GM10266 (cell line): ENCODE measurements around the gene PPP6R3.

Experiments used
- DNase-seq: peaks from one replicate; pipeline ENCODE4 v3.0.0; 2012; ENCODE audit errors: extremely low spot score
- TF ChIP-seq, protein P1 (sequence below): IDR thresholded peaks from 2 replicates; pipeline ENCODE4 v1.5.1; 2012; ENCODE audit warnings: mild to moderate bottlenecking, low read depth; ENCODE audit not compliant: control insufficient read depth, insufficient read depth; ENCODE audit errors: missing control alignments

Gene PPP6R3

DNA sequence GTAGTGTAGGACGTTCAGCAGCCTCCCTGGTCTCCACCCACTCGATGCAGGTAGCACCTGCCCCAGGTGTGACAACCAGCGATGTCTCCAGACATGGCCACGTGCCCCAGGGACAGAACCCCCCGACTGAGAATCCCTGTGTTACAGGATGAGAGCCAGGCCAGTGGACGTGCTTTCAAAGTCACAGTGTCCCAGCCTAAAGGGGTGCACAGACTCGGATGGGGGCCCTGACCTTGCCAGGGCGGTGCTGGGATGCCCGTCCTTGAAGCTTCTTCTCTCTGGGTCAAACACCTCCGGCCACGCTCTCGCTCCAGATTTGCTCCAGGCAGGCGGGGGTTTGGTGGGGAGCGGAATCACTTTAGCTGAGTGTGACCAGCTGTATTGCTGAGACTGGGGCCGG lies 200.5 kb downstream of the PPP6R3 start:
- DNase-seq: no peak
- TF ChIP-seq, protein P1, sequence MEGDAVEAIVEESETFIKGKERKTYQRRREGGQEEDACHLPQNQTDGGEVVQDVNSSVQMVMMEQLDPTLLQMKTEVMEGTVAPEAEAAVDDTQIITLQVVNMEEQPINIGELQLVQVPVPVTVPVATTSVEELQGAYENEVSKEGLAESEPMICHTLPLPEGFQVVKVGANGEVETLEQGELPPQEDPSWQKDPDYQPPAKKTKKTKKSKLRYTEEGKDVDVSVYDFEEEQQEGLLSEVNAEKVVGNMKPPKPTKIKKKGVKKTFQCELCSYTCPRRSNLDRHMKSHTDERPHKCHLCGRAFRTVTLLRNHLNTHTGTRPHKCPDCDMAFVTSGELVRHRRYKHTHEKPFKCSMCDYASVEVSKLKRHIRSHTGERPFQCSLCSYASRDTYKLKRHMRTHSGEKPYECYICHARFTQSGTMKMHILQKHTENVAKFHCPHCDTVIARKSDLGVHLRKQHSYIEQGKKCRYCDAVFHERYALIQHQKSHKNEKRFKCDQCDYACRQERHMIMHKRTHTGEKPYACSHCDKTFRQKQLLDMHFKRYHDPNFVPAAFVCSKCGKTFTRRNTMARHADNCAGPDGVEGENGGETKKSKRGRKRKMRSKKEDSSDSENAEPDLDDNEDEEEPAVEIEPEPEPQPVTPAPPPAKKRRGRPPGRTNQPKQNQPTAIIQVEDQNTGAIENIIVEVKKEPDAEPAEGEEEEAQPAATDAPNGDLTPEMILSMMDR: no peak

GRCh38 chr11:68661697-68662603 lies 201.4 kb downstream of the PPP6R3 start:
- no peak for DNase-seq
- TF ChIP-seq, protein P1: no peak

DNA sequence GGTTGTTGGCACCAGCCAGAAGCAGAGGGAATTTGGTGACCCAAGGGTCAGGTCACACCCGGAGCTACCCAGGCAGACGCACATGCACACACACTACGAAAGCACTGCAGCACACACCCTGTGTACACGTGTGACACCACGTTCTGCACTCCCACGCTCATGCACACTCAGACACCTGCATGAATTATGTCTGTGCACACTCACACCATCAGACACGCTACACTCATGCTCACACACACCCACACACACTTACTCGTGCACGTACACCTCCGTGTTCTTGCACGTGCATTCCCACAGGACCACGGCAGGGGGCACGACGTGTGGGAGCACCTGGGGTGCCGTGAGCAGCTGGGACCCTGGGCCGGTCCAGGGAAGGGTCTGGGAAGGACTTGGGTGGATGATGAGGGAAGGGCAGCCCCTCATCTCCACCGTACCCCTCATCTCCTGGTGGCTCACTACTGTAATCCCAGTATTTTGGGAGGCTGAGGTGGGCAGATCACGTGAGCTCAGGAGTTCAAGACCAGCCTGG lies 203.0 kb downstream of the PPP6R3 start:
- no peak for DNase-seq
- TF ChIP-seq, protein P1: no peak

- no peak for DNase-seq
- TF ChIP-seq, protein P1: no peak
These were observed 203.6 kb downstream of the PPP6R3 start for GRCh38 chr11:68664141-68664540.

DNA sequence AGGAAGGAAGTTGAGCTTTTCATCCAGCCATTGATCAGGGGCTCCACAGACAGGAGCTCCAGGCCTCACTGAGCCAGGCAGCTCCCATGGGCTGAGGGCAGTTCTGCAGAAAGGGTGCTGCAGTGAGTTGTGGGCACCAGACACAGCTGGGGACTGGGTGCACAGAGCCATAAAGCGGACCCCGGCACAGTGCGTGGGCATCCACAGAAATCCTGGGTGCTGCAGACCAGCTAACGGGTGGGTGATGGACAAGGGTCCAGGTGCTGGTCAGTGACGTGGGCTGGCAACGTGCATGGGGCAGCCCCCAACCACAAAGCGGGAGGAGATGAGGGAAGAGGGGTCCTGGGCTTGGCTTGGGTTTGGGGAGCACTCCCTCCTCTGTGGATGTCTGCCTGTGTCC lies 204.4 kb downstream of the PPP6R3 start:
- DNase-seq: no peak
- TF ChIP-seq, protein P1: no peak
